T-helper 17 cell (primary cell): ENCODE measurements around the gene KRTAP26-1. TPM values are rescaled to one million over a fixed set of nuclear protein-coding genes. Genes with fewer than 3 reads are reported as not detected.

Experiments
- total RNA-seq, 4 donors: library from RNA in 2 of 4; stranded (reverse) in 2 of 4; gene quantifications; one replicate each; pipeline ENCODE4 v1.2.3 and lab custom pipeline; 2022 to 2026

KRTAP26-1 gene
- total RNA-seq, 2 donors from 2014 or later, result not detected

Other genes starting within 250 kb of the KRTAP26-1 start
- gene CLDN17, start 153.5 kb downstream of the KRTAP26-1 start, total RNA-seq, result not detected
- not detected for gene CLDN8, start 104.2 kb downstream of the KRTAP26-1 start, total RNA-seq
- gene KRTAP24-1, start 37.4 kb downstream of the KRTAP26-1 start, total RNA-seq, result not detected
- not detected for gene KRTAP25-1, start 30.8 kb downstream of the KRTAP26-1 start, total RNA-seq
- not detected for gene KRTAP27-1, start 17.4 kb upstream of the KRTAP26-1 start, total RNA-seq
- gene KRTAP23-1, start 28.3 kb upstream of the KRTAP26-1 start, total RNA-seq, result not detected
- not detected for gene KRTAP13-2, start 52.0 kb upstream of the KRTAP26-1 start, total RNA-seq
- gene KRTAP13-1, start 75.7 kb upstream of the KRTAP26-1 start, total RNA-seq, result not detected
- not detected for gene KRTAP13-3, start 105.6 kb upstream of the KRTAP26-1 start, total RNA-seq
- not detected for gene KRTAP13-4, start 109.9 kb upstream of the KRTAP26-1 start, total RNA-seq
- gene KRTAP15-1, start 120.0 kb upstream of the KRTAP26-1 start, total RNA-seq, result not detected
- not detected for gene KRTAP19-1, start 160.1 kb upstream of the KRTAP26-1 start, total RNA-seq
- not detected for gene KRTAP19-2, start 167.1 kb upstream of the KRTAP26-1 start, total RNA-seq
- gene KRTAP19-3, start 171.7 kb upstream of the KRTAP26-1 start, total RNA-seq, result not detected
- gene KRTAP19-4, start 176.8 kb upstream of the KRTAP26-1 start, total RNA-seq, result not detected
- not detected for gene KRTAP19-5, start 181.8 kb upstream of the KRTAP26-1 start, total RNA-seq
- gene KRTAP19-6, start 221.5 kb upstream of the KRTAP26-1 start, total RNA-seq, result not detected
- gene KRTAP19-7, start 241.0 kb upstream of the KRTAP26-1 start, total RNA-seq, result not detected